HG03558 (cell line): ENCODE results near the gene UBIAD1.

Experiments
- ATAC-seq: cut with Tn5 transposase; IDR thresholded peaks from one replicate; pipeline ENCODE4 v1.9.1; 2021; ENCODE audit warnings: moderate number of reproducible peaks; ENCODE audit not compliant: unreplicated experiment; ENCODE audit errors: extremely low read depth

UBIAD1 gene

GRCh38 chr1:11308699-11309224 lies 35.8 kb downstream of the UBIAD1 start:
- ATAC-seq: no peak

GRCh38 chr1:11309385-11309784 lies 36.4 kb downstream of the UBIAD1 start:
- ATAC-seq: no peak

DNA sequence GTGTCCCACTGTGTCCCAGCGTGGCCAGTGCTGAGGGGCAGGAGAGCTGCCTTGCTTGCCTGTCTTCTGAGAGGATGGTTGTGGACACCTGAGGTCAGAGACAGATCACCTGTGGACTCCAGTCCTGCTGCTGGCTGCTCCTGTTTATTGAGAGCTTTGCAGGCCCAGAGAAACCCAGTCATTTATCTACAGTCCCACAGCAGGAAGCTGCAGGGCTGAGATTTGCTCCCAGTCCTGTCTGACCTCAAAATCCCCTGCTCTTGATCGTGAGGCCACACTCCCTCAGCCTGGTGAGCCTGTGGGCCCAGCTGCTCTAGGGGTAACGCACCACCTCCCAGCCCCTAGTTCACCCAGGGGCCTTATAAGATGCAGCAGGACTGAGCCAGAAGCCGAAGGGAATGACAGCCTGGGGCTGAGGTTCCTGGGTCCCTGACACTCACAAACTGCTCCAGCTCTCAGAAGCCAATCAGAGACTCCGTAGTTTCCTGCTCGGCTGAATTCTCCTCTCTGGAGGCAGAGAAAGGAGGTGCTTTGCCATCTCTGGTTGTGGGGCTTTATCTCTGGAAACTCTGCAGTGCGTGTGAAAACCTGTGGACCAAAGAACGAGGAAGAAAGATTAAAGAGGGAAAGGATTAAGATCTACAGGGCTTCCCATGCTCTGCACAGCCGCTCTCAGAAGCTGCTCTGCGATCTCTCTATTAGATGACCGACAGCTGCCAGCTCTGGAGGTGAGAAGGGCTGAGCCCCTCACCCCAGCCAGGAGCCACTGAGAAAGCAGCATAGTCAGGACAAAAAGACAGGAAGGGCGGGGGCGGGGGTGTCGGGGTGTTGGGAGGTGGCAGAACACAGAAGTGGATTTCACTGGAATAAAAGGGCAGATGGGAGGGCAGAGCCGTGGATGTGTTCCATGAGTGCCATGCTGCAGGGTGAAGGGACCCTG lies 39.1 kb downstream of the UBIAD1 start:
- ATAC-seq: no peak

- ATAC-seq: no peak
These were observed 42.0 kb downstream of the UBIAD1 start for GRCh38 chr1:11314959-11315358.

DNA sequence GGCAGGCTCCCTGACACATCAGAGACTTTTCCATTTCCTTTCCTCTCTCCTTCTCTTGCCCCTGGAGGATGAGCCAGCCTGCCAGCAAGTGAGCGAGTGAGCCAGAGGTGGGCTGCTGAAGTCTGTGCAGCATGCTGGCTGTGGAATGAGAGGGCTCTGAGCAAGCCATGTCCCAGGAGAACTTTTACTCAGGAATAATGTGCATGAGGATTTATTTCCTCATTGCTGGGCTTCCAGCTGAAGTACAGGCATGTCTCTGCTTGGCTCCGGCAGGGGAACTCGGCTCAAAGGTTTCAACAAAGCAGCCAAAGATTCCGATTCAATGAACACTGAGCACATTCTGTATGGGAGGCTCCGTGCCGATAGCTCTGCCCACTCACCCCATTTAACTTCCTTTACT lies 43.7 kb downstream of the UBIAD1 start:
- no peak for ATAC-seq

DNA sequence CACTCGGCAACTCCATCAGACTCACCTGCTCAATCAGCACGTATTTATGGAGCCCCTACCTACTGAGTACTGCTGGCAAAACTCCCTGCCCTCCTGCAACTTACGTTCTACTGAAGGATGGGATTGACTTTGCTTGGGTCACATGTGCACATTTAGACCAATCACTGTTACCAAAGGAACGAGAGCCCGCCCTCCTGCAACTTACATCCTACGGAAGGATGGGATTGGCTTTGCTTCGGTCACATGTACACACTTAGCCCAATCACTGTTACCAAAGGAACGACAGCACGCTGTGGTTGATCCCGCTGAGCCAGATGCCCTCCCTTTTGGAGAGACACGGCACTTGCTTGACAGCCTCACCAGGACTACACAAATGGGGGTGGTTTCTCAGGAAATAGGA lies 46.0 kb downstream of the UBIAD1 start:
- no peak for ATAC-seq

DNA sequence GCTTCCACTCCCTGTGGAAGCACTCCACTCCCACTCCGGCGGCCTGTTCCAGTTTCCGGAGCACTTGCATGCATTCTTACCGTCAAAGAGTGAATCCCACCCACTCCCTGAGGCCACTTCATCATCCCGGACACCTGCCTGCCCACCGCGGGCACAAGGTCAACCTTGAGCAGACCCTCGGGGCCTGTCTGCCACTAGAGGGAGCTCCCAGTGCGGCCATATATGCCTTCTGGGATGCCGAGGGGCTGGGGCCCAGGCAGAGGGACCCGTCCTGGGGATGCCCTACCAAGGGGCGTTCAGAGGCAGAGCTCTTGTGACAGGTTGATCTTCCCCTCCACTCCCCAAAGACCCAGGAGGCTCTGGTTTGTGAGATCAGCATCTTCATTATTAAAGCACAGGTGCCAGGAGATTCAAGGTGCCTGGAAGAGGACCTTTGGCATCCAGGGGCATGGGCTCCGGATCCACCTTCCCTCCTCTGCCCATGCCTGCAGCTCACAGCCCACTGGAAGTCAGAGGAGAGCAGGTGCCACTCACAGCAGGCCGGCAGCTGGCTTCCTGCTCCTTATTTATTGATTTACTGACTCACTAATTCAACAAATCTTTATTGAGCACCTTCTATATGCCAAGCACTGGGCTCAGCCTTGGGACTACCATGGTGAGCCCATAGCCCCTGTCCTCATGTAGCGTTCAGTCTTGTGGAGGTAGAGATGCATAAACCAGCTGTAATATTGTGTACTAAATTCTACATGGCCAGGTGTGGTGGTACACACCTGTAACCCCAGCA lies 47.3 kb downstream of the UBIAD1 start:
- no peak for ATAC-seq

GRCh38 chr1:11321656-11322491 lies 48.9 kb downstream of the UBIAD1 start:
- no peak for ATAC-seq

DNA sequence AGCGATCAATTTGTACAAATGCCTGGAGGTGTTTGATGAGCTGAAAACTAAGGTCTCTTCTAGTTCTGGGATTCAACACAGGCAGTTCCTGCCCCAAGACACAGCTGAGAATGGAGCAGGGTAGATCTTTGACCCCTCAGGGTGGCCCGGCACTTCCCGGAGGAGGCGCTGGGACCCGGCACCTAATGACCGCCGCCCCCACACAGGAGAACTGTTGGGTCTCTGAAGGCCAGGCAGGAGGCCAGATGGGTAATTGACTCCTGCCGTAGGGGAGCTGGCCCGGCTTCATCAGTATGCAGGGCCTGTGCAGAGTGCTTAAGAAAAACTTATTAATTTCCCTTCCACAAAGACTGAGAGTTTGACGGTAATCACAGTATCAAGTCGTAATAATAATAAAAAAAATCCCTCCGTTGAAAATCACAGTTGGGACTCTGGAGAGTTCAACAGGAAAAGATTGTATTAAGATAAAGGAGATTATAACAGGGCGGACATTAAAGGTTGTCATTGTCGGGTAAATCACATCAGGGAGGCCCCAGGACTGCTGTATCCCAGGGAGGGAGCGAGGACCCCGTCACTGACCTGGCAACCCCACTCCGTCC lies 51.7 kb downstream of the UBIAD1 start:
- no peak for ATAC-seq

- no peak for ATAC-seq
These were observed 53.1 kb downstream of the UBIAD1 start for GRCh38 chr1:11326070-11326469.

- ATAC-seq: no peak
These were observed 55.4 kb downstream of the UBIAD1 start for GRCh38 chr1:11328444-11328843.

DNA sequence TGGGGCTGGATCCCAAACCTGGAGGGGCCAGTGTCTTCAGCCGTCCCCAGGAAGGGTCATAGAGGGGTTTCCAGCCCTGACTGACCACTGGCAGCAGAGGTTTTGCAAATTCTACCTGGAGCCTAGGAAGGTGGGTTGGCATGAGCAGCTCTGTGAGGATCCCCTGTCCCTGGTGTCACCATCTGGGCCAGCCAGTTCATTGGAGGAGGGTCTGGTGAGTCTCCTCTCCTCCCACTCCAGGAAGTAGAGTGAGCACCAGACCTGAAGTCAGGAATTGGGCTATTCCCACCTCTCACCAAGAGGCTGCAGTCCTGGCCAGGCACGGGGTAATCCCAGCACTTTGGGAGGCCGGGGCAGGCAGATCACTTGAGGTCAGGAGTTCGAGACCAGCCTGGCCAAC lies 57.4 kb downstream of the UBIAD1 start:
- no peak for ATAC-seq

GRCh38 chr1:11331036-11331944 lies 58.3 kb downstream of the UBIAD1 start:
- ATAC-seq: no peak

- no peak for ATAC-seq
These were observed 59.0 kb downstream of the UBIAD1 start for GRCh38 chr1:11331945-11332546.

DNA sequence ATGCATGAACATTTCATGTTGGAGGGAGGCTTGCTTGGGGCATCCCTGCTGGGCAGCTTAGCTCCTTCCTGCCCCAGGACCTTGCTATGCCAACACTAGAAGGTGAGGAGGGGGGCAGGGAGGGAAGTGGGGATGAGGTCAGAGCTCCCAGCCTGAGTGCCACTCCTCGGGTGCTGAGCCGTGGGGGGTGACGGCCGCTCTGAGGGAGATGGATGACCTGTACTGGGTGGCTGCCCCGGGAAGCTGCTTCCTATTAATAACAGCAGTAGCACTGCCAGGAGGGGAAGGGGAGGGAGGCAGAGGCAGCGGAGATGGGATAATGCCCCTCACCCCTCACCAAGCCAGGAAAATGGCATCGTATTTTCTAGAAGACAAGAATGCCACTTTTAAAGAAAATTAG lies 60.6 kb downstream of the UBIAD1 start:
- no peak for ATAC-seq

- ATAC-seq: no peak
These were observed 61.3 kb downstream of the UBIAD1 start for GRCh38 chr1:11334261-11334804.

DNA sequence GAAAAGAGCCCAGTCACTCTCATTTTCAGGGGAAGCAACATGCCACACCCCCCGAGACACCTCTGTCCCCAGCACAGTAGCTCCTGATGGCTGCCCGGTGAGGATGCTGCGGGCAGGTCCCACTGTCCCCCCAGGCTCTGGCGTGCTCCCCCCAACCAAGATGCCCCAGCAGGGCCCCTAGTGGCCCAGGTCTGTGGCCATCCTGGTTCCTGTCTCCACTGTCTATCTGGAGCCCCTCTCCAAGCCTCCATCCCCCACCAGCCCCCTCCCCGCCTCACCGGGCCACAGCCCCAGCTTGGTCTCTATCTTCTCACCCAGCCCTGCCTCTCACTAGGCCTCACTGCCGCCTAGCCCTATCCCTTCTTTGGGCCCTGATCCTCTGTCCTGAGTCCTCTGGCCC lies 61.8 kb downstream of the UBIAD1 start:
- ATAC-seq: no peak

DNA sequence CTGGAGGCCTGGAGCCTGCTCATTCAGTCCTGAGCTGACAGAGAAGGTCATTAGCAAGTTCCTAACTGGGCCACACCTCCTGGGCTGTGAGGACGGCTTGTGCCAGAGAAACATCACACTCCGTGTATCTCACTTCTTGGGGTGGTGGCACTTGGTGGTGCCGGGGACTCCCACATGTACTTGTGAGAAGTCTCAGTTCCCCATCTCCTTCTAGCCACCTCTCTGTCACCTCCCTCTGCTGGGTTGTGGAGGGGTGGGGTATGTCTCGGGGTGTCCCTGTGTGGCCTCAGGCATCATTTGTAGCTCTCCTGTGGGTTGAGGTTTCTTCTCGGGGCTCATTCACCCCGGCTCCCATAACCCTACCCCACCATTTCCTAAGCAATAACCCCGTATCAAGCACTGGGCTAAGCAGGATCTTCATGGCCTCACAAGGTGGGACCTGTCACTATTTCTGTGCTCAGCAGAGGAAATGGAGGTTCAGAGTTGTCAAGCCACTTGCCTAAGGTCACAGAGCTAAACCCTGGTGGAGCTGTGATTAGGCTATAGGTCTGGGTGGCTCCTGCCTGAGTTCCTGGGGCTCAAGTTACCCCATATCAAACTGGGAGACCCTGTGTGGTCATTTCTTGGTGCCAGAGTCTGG lies 62.5 kb downstream of the UBIAD1 start:
- no peak for ATAC-seq
